Stimulated activated CD4-positive, alpha-beta T cell treated with anti-CD3 and anti-CD28 coated beads, TNF-alpha, amount 100 ng/mL, for 24 hours (primary cell): ENCODE data around the gene NOTUM.
"Not testable (repeated sequence)": the region's sequence is repeated elsewhere in the genome, so short reads cannot be mapped to it uniquely, and the experiment has no call there.

Source experiments
- DNase-seq, 3 experiments: peaks; one replicate each; pipeline ENCODE4 v3.0.0-alpha.2; 2020; ENCODE audit warnings: low read depth in 3 of 3

The NOTUM gene

DNA sequence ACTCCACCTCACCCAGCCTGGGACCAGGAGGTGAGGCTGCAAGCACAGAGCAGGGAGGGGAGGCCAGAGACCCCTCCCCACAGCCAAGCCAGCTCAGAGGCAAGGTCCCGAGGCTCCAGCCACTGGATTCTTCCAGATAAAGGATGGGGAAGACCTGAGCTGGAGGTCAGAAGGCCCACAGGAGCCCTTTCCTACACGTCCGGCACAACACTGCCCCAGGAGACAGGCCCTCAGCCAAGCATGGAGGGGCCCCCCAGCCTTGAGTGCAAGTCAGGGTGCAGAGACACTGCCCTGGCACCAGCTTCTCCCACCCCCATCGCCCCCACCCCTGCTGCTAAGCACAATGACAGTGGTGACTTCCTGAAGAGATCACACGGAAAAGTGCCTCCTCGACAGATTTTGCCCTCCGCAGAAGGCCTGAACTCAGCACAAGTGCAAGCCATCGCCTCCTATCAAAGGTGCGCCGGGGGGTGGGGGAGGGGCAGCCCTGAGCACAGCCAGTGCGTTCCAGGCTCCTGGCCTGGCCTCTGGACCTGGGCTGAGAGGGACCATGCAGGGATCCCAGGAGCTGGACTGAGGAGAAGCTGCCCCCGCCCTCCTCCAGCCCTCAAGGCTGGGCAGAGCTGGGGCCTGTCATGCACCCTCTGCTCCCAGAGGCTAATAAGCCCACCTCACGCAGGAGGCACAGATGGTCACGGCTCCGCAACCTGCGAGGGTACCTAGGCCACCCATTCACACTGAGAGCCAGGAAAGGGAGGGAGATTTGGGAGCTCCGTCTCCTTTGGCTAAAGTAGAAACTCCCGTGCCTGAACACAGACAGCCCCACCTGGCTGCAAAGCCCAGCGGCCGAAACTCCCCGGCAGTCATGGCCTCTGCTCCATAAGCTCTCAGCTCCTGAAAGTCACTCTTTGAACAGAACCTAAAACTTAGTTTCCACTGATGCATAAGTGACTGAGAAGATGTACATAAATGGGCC is 36.1 kb downstream of the NOTUM start:
- no peak for DNase-seq

DNA sequence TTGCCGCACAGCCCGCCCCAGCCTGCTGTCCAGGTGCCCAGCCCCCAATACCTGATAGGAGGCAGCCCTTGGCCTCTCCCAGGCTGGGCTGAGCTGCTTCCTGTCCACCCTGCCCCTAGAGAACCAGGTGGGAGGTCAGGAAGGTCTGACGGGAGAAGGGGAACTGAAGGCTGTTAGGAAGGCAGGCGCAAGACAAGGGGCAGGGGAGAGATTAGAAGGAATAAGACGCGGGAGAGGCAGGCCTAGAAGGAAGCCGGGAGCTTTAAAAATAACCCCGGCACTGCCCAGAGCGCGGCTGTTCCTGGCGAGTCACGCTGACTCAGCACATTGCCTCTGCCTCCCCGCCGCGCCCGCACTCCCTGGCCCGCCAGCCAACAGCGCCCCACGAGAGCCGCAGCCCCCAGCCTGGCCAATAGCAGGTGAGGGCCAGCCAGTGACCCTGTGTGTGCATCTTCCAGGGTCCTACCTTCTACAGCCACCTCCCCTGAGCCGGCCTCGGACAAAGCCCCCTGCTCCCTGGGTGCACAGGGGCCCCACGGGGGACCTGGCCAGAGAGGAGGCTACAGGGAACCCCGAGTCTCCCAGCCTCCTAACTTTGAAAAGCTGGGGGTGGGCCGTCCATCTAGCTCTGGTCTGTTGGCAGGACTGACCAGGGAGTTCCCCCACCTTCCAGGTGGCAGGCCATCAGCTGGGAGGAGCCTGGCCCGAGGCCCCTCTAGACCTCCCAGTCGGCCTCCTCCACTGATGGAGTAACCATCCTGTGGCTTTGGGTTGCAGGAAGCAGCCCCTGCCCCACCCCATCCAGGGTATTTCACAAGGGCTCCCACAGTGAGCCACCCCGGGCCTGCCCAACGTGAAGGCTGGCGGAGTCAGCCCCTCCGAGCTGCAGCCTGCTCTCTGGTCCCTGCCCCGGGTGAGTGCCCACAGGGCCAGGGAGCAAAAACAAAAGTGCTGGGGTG is 37.4 kb downstream of the NOTUM start:
- DNase-seq = no peak

DNA sequence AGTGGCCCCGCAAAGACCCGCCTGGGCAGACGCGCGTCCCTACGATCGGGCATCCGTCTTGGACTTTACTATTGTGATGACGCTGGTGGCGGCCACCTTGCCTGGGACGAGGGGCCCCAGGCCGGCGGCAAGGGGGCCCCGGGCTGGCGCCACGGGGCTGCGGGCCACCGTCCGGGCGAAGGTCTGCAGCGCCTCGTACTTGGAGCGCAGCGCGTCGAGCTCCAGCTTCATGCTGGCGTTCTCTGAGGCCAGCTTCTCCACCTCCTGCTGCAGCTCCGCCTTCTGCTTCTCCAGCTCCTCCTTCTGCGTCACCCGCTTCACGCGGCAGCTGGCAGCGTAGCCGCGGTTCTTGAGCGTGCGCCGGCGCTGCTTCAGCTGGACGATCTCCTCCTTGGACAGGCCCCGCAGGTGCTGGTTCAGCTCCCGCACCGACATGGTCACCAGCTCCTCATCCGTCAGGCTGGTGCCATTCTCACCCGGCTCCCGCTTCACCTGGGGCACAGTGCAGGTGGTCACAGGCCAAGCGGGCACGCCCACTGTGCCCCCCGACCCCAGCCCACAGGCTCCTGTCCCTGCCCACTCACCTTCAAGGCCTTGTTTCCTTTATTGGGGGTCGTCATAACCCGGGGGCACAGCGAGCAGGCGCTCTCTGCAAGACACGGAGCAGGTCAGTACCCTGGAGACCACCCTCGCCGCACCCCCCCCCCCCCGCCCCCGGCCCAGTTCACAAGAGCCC is 38.3 kb downstream of the NOTUM start:
- DNase-seq = no peak

DNA sequence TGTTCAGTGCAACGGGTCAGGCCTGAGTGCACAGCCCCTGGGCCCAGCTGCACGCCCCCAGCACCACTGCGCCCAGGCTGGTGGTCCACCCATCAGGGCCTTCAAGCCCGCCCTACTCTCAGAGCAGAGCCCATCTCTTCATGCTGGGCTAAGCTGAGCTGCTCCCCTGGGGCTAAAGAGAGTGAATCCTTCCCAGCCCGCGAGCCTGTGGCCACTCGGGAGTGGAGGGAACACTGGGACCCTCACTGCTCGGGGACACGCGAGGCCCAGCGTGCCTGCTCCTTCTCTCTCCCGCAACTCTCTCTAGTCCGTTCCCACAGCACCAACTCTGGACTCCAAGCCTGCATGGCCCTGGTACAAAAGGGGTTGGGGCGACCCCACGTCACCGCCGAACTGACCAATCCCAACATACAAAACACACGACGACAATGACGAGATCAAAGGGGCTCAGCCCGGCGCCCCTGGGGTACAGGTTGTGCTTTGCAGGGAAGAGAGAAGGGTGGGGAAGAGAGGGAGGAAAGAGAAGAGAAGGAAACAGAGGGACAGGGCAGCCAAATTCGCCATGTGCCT is 38.9 kb downstream of the NOTUM start:
- DNase-seq = no peak

DNA sequence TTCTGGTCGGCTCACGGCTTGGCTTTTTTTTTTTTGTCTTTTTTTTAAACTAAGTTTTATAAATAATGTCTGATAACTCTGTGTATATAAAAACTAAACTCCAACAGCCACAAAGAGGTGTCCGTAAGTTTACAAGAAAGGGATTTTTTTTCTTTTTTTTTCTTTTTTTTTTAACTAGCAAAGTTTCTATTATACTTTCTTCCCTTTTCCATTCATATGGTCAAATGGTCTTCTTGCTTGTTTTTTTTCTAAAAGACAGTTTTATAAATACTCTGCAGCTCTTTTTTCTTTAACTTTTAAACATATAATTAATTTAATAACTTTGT is 39.5 kb downstream of the NOTUM start:
- no peak for DNase-seq

DNA sequence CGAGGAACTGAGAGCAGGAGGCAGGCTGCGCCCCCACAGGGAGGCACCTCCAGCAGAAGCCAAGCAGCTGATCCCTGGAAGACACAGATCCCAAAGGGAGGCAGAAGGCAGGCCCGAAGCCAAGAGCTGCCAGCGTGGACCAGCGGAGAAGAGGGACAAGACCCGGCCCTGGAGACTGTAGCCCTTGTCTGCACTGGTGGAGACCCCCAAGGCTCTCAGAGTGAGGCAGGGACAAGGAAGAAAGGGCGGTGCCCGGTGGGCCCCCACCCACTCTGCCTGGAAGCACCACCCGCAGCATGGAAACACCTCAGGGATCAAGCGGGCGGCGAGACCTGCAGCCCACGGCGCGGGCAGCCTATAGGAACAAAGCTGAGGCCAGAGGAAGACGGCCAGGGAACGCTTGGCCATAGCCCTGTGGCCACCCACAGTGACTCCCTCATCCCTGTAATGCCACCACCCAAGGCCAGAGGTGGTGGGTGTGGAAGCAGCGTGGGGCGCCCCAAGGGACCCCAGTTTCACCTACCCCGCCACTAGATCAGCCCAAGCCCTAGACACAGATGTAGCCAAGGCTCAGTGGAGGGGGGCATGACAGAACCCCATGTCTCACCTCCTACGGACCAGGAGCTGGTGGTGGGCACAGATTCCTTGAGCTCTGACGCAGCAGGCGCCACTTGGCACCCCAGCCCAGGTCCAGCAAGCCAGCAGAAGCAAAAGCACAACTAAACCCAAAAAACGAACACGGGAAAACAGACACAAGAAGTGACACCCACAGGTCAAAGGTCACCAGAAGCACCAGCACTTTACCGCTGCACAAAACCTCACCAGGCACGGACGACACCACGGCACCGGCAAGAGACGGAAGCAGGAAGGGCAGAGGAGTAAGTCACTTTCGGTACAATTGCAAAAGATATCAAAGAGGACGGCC is 40.1 kb downstream of the NOTUM start:
- DNase-seq = no peak

DNA sequence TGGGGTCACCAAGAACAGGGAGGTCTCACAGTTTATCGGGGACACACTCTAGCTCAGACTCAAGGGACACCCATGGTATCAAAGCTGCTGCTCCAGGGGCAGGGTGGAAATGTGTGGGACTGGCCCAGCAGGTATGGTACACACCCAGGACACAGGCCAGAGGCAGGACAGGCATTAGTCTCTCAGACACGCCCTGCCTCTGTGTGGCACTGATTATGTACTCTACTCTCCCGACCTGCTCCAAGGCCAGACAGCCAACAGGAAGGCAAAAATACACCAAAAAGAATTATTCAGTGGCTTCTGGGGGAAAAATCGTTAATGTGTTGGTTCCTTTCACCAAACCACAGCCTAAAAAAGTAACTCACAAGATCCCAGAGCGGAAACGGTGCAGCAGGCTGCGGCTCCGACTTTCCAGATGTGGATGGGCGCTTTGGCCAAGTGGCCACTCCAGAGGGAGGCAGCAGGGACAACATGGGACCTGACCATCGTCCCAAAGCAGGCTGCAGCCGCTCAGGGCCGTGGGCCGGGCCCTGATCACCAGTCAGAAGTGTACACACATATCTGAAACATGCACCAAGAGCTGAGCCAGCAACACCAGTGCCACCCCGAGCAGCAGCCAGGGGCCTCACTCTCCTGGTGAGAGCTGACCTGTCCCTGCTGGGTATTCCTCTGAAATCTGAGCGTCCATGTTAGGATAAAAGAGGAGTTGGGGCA is 42.0 kb downstream of the NOTUM start:
- DNase-seq = no peak

DNA sequence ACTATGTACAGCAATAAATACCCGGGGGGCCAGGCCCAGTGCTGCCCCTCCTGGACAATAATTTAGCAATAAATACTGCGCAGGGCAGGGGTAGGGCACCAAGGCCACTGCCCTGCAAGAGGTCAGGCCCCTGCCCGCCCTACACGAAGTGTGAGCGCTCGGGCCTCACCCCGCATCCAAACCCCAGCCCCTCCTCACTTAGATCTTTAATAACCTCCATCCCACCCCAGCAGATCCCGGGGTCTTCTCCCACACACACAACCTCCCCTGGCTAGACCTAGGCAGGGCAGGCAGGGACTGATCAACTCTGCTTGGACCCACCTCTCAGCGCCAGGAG is 42.7 kb downstream of the NOTUM start:
- DNase-seq = not testable (repeated sequence)

DNA sequence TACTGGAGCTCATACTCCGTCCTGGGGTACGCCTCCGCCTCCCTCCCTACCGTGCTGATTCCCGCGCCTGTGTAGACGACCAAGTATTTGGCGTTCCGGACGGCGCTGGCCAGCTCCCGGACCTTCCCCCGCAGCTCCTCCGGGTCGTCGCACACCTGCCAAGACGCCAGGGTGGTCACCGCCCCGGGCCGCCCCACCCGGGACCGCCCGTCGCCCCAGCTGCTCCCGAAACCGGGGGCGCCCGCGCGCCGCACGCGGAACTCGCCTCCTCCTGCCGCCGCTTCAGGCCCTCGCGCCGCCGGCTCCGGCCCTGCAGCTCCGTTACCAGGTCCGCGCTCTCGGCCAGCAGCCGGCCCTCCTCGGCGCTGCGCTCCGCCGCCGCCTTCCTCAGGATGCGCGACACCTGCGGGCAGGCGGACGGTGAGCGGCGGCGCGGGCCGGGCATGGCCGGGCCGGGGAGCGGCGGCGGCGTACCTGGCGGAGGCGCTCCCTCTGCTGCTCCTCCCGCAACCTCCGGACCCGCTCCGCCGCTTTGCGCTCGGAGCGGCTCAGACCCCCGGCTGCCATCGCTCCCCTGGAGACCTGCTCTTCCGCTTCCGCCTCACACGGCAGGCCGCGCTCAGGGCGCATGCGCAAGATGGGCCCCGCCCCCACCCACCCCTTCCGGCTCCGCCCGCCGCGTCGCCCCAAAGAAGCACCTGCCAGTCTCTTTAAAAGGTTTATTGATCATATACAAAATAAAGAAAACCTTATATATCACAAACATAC is 43.2 kb downstream of the NOTUM start, which contains the start of gene SIRT7:
Gene SIRT7, minus strand, starts transcription at position 612 of the 768 bp plus-strand sequence. Its CDS starts 45 bp downstream, at position 567.
- DNase-seq = peak; percentile 59 to 74 (median 60)

DNA sequence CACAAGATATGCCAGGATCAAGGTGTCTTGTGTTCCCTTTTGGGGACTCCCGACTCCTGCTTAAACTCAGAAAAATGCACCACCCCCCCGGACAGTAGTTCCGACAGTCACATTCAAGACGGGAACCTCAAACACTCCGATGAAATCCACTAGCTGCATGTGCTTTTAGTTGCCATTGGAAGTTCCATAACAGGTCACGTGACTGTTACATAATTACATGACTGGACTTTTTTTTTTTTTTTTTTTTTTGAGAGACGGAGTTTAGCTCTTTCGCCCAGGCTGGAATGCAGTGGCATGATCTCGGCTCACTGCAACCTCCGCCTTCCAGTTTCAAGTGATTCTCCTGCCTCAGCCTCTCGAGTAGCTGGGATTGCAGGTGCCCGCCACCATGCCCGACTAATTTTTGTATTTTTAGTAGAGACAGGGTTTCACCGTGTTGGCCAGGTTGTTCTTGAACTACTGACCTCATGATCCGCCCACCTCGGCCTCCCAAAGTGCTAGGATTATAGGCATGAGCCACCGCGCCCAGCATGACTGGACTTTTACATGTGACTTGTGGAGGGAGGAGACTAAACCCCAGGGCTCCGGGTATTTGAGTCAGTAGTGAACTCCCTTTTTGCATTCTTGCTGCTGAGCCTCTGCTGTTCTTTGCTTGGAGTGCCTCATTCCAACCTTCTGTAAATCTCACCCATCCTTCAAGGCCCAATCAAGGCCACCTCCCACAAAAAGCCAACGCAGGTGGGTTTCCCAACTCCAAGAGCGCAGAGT is 44.6 kb downstream of the NOTUM start:
- DNase-seq = no peak

DNA sequence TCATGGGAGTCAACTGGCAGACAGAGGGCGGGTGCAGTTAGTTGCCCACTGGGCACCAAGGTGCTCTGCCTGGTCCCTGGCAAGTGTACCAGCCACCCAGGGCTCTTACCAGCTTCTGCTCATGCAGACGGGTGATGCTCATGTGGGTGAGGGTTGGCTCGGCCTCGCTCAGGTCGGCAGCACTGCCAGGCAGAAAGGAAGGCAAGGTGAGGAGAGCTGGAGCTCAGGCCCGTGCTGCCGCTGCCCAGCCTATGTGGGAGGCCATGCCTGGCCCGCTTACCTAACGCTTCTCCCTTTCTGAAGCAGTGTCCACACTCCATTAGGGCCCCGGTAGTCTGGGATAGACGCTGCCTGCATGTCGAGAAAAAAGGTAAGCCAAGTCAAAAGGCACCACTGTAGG is 45.7 kb downstream of the NOTUM start:
- no peak for DNase-seq

DNA sequence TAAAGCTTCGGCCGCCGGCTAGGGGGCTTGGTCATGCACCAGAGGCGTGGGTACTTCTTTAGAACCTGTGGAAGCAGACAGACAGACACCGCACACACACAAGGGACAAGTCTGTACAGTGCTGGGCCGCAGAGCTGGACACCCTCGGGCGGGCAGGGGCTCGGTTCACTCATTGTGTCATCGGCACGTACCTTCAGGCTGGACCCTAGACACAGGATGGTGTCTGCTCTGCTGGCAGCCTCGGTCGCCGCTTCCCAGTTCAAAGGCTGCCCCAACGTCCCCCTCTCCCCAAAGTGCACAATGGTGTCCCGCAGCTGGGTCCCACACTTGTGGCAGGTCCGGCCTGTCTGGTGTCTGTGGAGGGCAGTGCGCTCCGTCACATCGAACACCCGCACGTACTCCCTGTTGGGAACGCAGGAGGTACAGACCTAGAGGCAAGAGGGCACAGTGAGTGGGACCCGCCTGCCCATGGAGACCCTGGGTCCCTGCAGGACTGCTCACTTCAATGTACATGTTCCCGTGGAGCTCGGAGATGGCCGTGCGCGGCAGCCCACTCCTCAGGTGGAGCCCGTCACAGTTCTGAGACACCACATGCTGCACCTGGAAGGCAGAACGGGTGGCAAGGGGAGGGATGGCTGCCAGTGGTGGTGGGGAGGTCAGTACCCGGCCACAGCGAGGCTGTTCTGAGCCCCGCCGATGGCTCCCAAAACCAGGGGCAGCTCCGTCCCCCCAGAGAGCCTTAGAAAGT is 46.7 kb downstream of the NOTUM start:
- no peak for DNase-seq

DNA sequence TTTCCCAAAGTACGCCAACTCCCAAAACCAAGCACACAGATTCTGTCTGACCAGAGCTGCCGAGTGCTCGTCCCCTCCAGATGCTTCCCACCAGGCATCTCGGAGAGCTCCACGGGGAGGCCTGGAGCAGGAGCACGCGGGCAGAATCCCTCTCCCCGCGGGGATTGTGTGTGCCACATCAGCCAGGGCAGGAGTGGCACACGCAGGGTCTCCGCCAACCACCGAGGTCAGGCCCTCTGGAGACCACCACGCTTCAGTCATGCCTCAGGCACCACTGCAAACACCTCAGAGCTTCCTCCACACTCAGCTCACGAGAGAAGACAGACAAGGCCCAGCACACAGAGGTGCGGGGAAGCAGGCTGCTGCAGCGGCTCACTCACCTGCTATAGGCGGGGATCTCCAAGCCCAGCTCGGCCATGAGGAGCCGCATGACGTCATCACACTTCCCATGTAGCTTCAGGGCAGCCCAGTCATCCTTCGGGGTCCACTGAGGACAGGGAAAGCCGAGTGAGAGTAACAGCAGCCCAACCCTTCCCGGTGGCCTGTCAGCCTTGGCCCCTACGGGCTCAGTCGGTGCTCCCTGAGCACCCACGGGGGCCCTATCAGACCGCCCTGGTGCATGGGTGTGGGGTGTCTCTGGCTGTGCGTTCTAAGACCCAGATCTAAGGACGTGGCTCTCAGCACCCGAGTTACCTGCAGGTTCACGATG is 47.4 kb downstream of the NOTUM start:
- DNase-seq = no peak

DNA sequence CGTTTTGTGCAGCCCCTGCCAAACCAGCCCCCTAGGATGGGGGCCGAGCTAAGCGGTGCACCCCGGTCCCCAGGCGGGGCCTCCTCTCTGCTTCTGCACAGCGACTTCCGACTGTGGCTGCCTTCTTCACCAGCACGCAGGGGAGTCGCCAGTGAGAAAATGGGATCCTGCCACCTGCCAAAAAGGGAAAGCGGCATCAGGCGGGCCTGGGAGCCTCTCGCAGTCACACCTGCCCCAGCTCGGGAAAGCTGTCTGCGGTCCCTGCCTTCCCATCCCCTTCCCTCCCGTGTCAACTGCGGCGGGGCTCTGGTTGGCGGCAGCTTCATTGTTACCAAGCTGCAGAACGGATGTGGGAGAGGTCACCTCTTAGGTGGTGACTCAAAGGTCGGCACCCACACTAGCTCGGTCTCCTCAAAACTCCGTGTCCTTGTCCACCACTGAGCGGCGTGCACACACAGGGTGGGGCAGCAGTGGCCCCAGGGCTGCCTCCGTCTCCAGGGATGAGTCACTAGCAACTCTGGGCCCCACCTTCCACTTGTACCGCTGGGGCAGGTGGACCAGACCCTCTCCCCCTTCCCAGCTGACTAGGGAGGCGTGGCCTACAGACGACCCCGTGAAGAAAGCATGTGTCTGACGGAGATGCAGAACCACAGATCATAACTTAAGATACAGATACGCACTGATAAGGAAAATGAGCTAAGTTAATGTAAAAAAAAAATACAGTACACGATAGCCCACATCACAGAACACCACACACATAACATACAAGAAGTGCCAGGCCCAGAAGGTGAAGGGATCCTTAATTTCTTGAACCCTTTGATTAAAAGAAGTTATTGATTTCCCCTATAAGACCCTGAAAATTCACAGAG is 48.3 kb downstream of the NOTUM start:
- no peak for DNase-seq

DNA sequence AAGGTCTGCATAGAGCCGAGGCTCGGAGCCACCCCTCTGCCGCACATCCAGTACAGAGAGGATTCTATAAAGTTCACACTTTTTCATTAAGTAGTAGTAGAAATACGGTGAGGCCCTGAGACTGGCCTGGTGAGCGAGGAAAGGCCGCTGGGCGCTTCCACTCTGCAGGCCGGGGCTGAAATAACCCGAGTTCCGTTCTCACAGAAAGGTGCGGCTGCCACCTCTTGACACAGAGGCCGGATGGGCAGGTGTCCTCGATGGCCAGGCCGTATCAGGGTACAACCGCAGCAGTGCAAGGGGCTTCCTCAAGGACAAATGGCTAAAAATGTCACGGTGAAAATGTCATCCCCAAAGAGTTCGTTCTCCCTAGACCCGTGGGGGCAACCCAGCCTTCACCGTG is 49.0 kb downstream of the NOTUM start:
- no peak for DNase-seq
